GM23338 (cell line): Measurements from ENCODE around the gene ATXN7L3. TPM values are rescaled to one million over a fixed set of nuclear protein-coding genes. Genes with fewer than 3 reads are reported as not detected.
"Not testable (repeated sequence)": the region's sequence is repeated elsewhere in the genome, so short reads cannot be mapped to it uniquely, and the experiment has no call there.

Source experiments
- ATAC-seq: fragments of 200-7000 bp; cut with Tn5 transposase; 3 replicates; pipeline ENCODE4 v1.9.1; 2020
- DNase-seq: peaks from one replicate; pipeline ENCODE4 v3.0.0-alpha.2; 2015; ENCODE audit warnings: low spot score
- H2AFZ ChIP-seq: fragments of 200-600 bp; sonication (generic); 2 replicates; pipeline ENCODE4 v1.8.0; 2016; ENCODE audit warnings: antibody characterized with exemption, mild to moderate bottlenecking, moderate library complexity
- H3F3A ChIP-seq: fragments of 200-600 bp; sonication (generic); replicated peaks from 2 replicates; pipeline ENCODE4 v1.8.0; 2017; ENCODE audit warnings: antibody characterized with exemption, mixed run types, low read depth
- H3K27ac ChIP-seq: fragments of 200-600 bp; sonication (generic); 2 replicates; pipeline ENCODE4 v1.6.1; 2016; ENCODE audit warnings: low read depth
- H3K27me3 ChIP-seq: fragments of 200-600 bp; sonication (generic); 2 replicates; pipeline ENCODE4 v1.8.0; 2016; ENCODE audit warnings: mild to moderate bottlenecking, mixed run types, moderate library complexity; ENCODE audit not compliant: insufficient read depth
- H3K36me3 ChIP-seq: fragments of 200-600 bp; sonication (generic); 2 replicates; pipeline ENCODE4 v1.8.0; 2016; ENCODE audit warnings: mild to moderate bottlenecking; ENCODE audit not compliant: insufficient read depth
- H3K4me1 ChIP-seq: fragments of 200-600 bp; sonication (generic); 2 replicates; pipeline ENCODE4 v1.8.0; 2016; ENCODE audit warnings: mild to moderate bottlenecking, moderate library complexity; ENCODE audit not compliant: insufficient read depth
- H3K4me2 ChIP-seq: fragments of 200-600 bp; sonication (generic); 2 replicates; pipeline ENCODE4 v1.7.1; 2017; ENCODE audit warnings: mixed run types
- H3K4me3 ChIP-seq: fragments of 200-600 bp; sonication (generic); 2 replicates; pipeline ENCODE4 v1.6.1; 2016; ENCODE audit warnings: mixed run types
- H3K79me2 ChIP-seq: fragments of 200-600 bp; sonication (generic); replicated peaks from 2 replicates; pipeline ENCODE4 v1.8.0; 2017; ENCODE audit warnings: mild to moderate bottlenecking; ENCODE audit not compliant: insufficient read depth
- H3K9me2 ChIP-seq: fragments of 200-600 bp; sonication (generic); 2 replicates; pipeline ENCODE4 v1.8.0; 2017; ENCODE audit not compliant: insufficient read depth
- H4K20me1 ChIP-seq: fragments of 200-600 bp; sonication (generic); replicated peaks from 2 replicates; pipeline ENCODE4 v1.8.0; 2017; ENCODE audit warnings: mild to moderate bottlenecking; ENCODE audit not compliant: insufficient read depth
- H3K27ac Mint-ChIP-seq: 2 replicates; pipeline ENCODE4 v1.8.0; 2020; ENCODE audit warnings: inconsistent platforms, mild to moderate bottlenecking, moderate library complexity, mixed read lengths
- H3K27me3 Mint-ChIP-seq: 3 replicates; pipeline ENCODE4 v1.8.0; 2022; ENCODE audit warnings: low read depth, mild to moderate bottlenecking, moderate library complexity, mixed read lengths, inconsistent platforms; ENCODE audit not compliant: insufficient read depth, poor library complexity
- H3K36me3 Mint-ChIP-seq: 3 replicates; pipeline ENCODE4 v1.8.0; 2021; ENCODE audit warnings: low read depth, mild to moderate bottlenecking, inconsistent platforms, moderate library complexity, mixed read lengths
- H3K4me1 Mint-ChIP-seq: 3 replicates; pipeline ENCODE4 v1.8.0; 2020; ENCODE audit warnings: mild to moderate bottlenecking, inconsistent platforms, mixed read lengths
- H3K4me3 Mint-ChIP-seq: 3 replicates; pipeline ENCODE4 v1.8.0; 2021; ENCODE audit warnings: moderate library complexity, mild to moderate bottlenecking, inconsistent platforms, mixed read lengths
- H3K9me3 Mint-ChIP-seq: 3 replicates; pipeline ENCODE4 v1.8.0; 2020; ENCODE audit warnings: moderate library complexity, mild to moderate bottlenecking, inconsistent platforms, mixed read lengths
- CREB1 ChIP-seq: fragments of 250-450 bp; sonication (Bioruptor Pico); IDR thresholded peaks from 2 replicates; pipeline ENCODE4 v1.5.0; 2020; ENCODE audit warnings: low read depth, mild to moderate bottlenecking, moderate library complexity
- ETS1 ChIP-seq: IDR thresholded peaks from 2 replicates; pipeline ENCODE4 v1.6.1; 2016; ENCODE audit warnings: antibody characterized with exemption
- EZH2 ChIP-seq: fragments of 200-600 bp; sonication (generic); IDR thresholded peaks from one replicate; pipeline ENCODE4 v1.8.0; 2017; ENCODE audit warnings: antibody characterized with exemption, mild to moderate bottlenecking, low read depth; ENCODE audit not compliant: unreplicated experiment
- JUNB ChIP-seq: IDR thresholded peaks from one replicate; pipeline ENCODE4 v1.6.1; 2016; ENCODE audit warnings: antibody characterized with exemption; ENCODE audit not compliant: unreplicated experiment
- STAT1 ChIP-seq: IDR thresholded peaks from one replicate; pipeline ENCODE4 v1.6.1; 2016; ENCODE audit warnings: antibody characterized with exemption; ENCODE audit not compliant: unreplicated experiment
- ZNF114 ChIP-seq: fragments of 250-450 bp; sonication (Bioruptor Pico); IDR thresholded peaks from 2 replicates; pipeline ENCODE4 v1.5.0; 2020; ENCODE audit warnings: mild to moderate bottlenecking, moderate library complexity
- ZNF331 ChIP-seq: fragments of 250-450 bp; sonication (Bioruptor Pico); IDR thresholded peaks from 2 replicates; pipeline ENCODE4 v1.5.0; 2020; ENCODE audit warnings: low read depth, mild to moderate bottlenecking, moderate library complexity
- microRNA-seq: library from miRNA; unstranded; fragments of <30 nt; microRNA quantifications from one replicate; pipeline ENCODE4, GENCODE V29; 2017
- polyA plus RNA-seq: library from polyadenylated mRNA; unstranded; fragments of >200 nt; fragmentation: Nextera tagmentation; extraction: Ambion mirVana; gene quantifications from 2 replicates; pipeline ENCODE4 v1.2.1, GENCODE V29; 2016
- small RNA-seq: library from RNA; depleted of rRNA; stranded (forward); fragments of <200 nt; gene quantifications from one replicate; pipeline ENCODE3, GENCODE V24; 2014; ENCODE audit warnings: low replicate concordance
- total RNA-seq: library from RNA; depleted of rRNA; stranded (reverse); fragments of >200 nt; shearing (Covaris generic); gene quantifications from 2 replicates; pipeline ENCODE4 v1.2.3, GENCODE V29; 2014; rRNA removed

The ATXN7L3 gene
- total and polyA plus RNA-seq, 2 experiments from 2014 or later, result 20.6 to 95.0 TPM

DNA sequence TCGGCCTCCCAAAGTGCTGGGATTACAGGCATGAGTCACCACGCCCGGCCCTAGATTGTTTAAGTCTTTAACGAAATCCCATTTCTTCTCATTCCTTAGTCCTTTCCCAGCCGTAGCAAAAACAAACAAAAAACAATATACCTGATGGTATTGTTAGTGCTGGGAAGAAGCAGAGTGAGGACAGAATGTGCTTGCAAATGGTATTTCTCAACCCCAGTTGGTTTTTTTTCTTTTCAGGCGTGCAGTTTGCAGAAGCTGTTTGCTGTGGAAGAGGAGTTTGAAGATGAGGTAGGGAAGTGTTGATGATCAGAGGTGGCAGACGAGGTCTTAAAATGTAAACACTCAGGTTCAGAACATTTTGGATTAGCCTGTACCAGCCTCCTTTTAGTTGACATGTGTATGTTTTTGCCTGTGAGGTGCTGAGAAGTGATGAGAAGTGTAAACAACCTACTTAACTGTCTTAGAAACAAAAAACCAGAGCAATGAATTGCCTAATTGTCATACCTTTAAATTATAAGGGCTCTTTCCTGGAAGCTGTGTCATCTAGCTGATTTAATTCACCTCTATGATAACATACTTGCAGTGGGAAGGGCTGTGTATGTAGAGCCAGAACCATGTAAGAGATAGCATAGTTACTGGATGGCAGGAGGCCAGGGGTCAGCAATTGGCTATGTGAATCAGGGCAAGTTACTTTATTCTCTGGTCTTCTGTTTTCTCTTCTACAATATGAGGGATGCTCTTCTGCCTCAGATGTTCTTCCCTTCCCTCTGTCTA is 54.5 kb downstream of the ATXN7L3 start:
- no peak for ATAC-seq
- no peak overlapping the region for H3K4me2 ChIP-seq
- Mint-ChIP-seq H3K27ac (no peak overlapping the region), H3K36me3 (peaks cover 49% of the 10 kb centered on the region), H3K9me3 (no peaks in the 10 kb centered on the region; the same call in 2 of the 3 replicates), H3K4me3 (no peak overlapping the region), H3K4me1 (peaks cover 2% of the 10 kb centered on the region; the same call in 1 of the 3 replicates), H3K27me3 (peaks cover 4% of the 10 kb centered on the region)
- no peak overlapping the region for H2AFZ ChIP-seq
- no peaks in the 10 kb centered on the region for H3K27me3 ChIP-seq
- peaks cover 8% of the 10 kb centered on the region for H3F3A ChIP-seq
- TF ChIP-seq CREB1 (CRISPR knock-in tag) (no peak), ETS1 (no peak), JUNB (no peak), ZNF331 (CRISPR knock-in tag) (no peak), ZNF114 (CRISPR knock-in tag) (no peak), STAT1 (no peak), EZH2 (no peak)
- peaks cover 5% of the 10 kb centered on the region; the same call in 1 of the 2 replicates for H4K20me1 ChIP-seq
- H3K79me2 ChIP-seq, result peaks cover 30% of the 10 kb centered on the region
- peaks cover 23% of the 10 kb centered on the region; the same call in 1 of the 2 replicates for H3K36me3 ChIP-seq
- H3K9me2 ChIP-seq, result no peaks in the 10 kb centered on the region
- no peak overlapping the region for H3K27ac ChIP-seq
- H3K4me1 ChIP-seq, result no peaks in the 10 kb centered on the region
- no peak for DNase-seq
- no peak overlapping the region for H3K4me3 ChIP-seq

DNA sequence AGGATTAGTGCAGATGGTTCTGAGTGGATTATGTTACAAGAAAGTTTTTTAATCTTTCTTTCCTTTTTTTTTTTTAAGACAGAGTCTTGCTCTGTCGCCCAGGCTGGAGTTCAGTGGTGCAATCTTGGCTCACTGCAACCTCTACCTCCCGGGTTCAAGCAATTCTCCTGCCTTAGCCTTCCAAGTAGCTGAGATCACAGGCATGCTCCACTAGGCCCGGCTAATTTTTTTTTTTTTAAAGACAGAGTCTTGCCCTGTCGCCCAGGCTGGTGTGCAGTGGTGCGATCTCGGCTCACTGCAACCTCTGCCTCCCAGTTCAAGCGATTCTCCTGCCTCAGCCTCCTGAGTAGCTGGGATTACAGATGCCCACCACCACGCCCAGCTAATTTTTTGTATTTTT is 55.8 kb downstream of the ATXN7L3 start:
- not testable (repeated sequence) for H4K20me1 ChIP-seq, H3K4me2 ChIP-seq, H3K4me1 Mint-ChIP-seq, H3K9me2 ChIP-seq, H3K9me3 Mint-ChIP-seq, ATAC-seq, H3K4me3 ChIP-seq, H3K27me3 ChIP-seq, H3K4me1 ChIP-seq, H2AFZ ChIP-seq, DNase-seq, H3K27ac Mint-ChIP-seq, H3K27me3 Mint-ChIP-seq, H3K27ac ChIP-seq
- peak overlapping the region; percentile 45; the same call in 1 of the 3 replicates for H3K4me3 Mint-ChIP-seq
- H3K79me2 ChIP-seq, result peaks cover 21% of the 10 kb centered on the region
- peaks cover 23% of the 10 kb centered on the region; the same call in 1 of the 2 replicates for H3K36me3 ChIP-seq
- peaks cover 37% of the 10 kb centered on the region for H3K36me3 Mint-ChIP-seq
- H3F3A ChIP-seq, result peaks cover 11% of the 10 kb centered on the region

Small RNA genes within 50 kb of the gene (microRNA-seq; reads per million reads assigned to microRNA genes)
- 0.66 reads per million for gene MIR6782

Small RNA genes within 50 kb of the gene (small RNA-seq; reads per million reads assigned to genes)
- not detected for gene MIR6782

Other genes with a start within 250 kb of the ATXN7L3 start
- 0.56 TPM in 1 of 2 replicates, not detected in the other for gene PYY, start 245.9 kb downstream of the ATXN7L3 start, total RNA-seq
- 6.6 and 8.5 TPM in 2 replicates for gene PYY, start 245.9 kb downstream of the ATXN7L3 start, polyA plus RNA-seq
- gene NAGS, start 195.3 kb downstream of the ATXN7L3 start, total RNA-seq, result 7.2 and 7.7 TPM in 2 replicates
- 4.1 and 4.2 TPM in 2 replicates for gene NAGS, start 195.3 kb downstream of the ATXN7L3 start, polyA plus RNA-seq
- gene TMEM101, start 184.9 kb downstream of the ATXN7L3 start, total RNA-seq, result 31.6 and 38.4 TPM in 2 replicates
- 15.9 and 19.7 TPM in 2 replicates for gene TMEM101, start 184.9 kb downstream of the ATXN7L3 start, polyA plus RNA-seq
- gene LSM12, start 133.2 kb downstream of the ATXN7L3 start, total RNA-seq, result 64.4 and 72.7 TPM in 2 replicates
- gene LSM12, start 133.2 kb downstream of the ATXN7L3 start, polyA plus RNA-seq, result 226 and 241 TPM in 2 replicates
- gene G6PC3, start 129.1 kb downstream of the ATXN7L3 start, total RNA-seq, result 110 and 112 TPM in 2 replicates
- 143 and 154 TPM in 2 replicates for gene G6PC3, start 129.1 kb downstream of the ATXN7L3 start, polyA plus RNA-seq
- 71.1 and 86.9 TPM in 2 replicates for gene HDAC5, start 76.2 kb downstream of the ATXN7L3 start, total RNA-seq
- 16.9 TPM in 2 replicates for gene HDAC5, start 76.2 kb downstream of the ATXN7L3 start, polyA plus RNA-seq
- gene HROB, start 58.0 kb downstream of the ATXN7L3 start, total RNA-seq, result 17.0 and 19.0 TPM in 2 replicates
- 9.3 TPM in 2 replicates for gene HROB, start 58.0 kb downstream of the ATXN7L3 start, polyA plus RNA-seq
- gene ASB16, start 29.2 kb downstream of the ATXN7L3 start, total RNA-seq, result not detected in 2 replicates
- gene ASB16, start 29.2 kb downstream of the ATXN7L3 start, polyA plus RNA-seq, result 0.21 and 0.47 TPM in 2 replicates
- 15.9 and 20.8 TPM in 2 replicates for gene TMUB2, start 12.9 kb downstream of the ATXN7L3 start, total RNA-seq
- 16.5 and 17.0 TPM in 2 replicates for gene TMUB2, start 12.9 kb downstream of the ATXN7L3 start, polyA plus RNA-seq
- gene UBTF, start 19.8 kb upstream of the ATXN7L3 start, total RNA-seq, result 62.2 and 78.8 TPM in 2 replicates
- gene UBTF, start 19.8 kb upstream of the ATXN7L3 start, polyA plus RNA-seq, result 27.0 and 29.9 TPM in 2 replicates
- not detected in 2 replicates for gene SLC4A1, start 68.3 kb upstream of the ATXN7L3 start, total RNA-seq
- not detected in 2 replicates for gene SLC4A1, start 68.3 kb upstream of the ATXN7L3 start, polyA plus RNA-seq
- gene RUNDC3A, start 108.7 kb upstream of the ATXN7L3 start, total RNA-seq, result 4.0 and 5.5 TPM in 2 replicates
- 3.7 and 6.3 TPM in 2 replicates for gene RUNDC3A, start 108.7 kb upstream of the ATXN7L3 start, polyA plus RNA-seq
- gene SLC25A39, start 124.9 kb upstream of the ATXN7L3 start, total RNA-seq, result 157 and 184 TPM in 2 replicates
- gene SLC25A39, start 124.9 kb upstream of the ATXN7L3 start, polyA plus RNA-seq, result 202 and 215 TPM in 2 replicates
- gene GRN, start 145.4 kb upstream of the ATXN7L3 start, total RNA-seq, result 193 and 216 TPM in 2 replicates
- 101 and 122 TPM in 2 replicates for gene GRN, start 145.4 kb upstream of the ATXN7L3 start, polyA plus RNA-seq
- 26.6 and 35.4 TPM in 2 replicates for gene FAM171A2, start 164.0 kb upstream of the ATXN7L3 start, total RNA-seq
- gene FAM171A2, start 164.0 kb upstream of the ATXN7L3 start, polyA plus RNA-seq, result 3.9 and 4.1 TPM in 2 replicates
- 9.6 and 13.3 TPM in 2 replicates for gene ITGA2B, start 189.8 kb upstream of the ATXN7L3 start, total RNA-seq
- gene ITGA2B, start 189.8 kb upstream of the ATXN7L3 start, polyA plus RNA-seq, result 7.8 and 13.9 TPM in 2 replicates